Activated CD4-positive, CD25-positive, alpha-beta regulatory T cell treated with anti-CD3 and anti-CD28 coated beads, Interleukin-2, amount 50 U/mL, for 16 hours (primary cell): ENCODE results near the gene ADPRH.
"Not testable (repeated sequence)": the region's sequence is repeated elsewhere in the genome, so short reads cannot be mapped to it uniquely, and the experiment has no call there.

ENCODE experiments used
- DNase-seq: peaks from one replicate; pipeline ENCODE4 v3.0.0-alpha.2; 2020; ENCODE audit warnings: low read depth, low spot score

Gene ADPRH

DNA sequence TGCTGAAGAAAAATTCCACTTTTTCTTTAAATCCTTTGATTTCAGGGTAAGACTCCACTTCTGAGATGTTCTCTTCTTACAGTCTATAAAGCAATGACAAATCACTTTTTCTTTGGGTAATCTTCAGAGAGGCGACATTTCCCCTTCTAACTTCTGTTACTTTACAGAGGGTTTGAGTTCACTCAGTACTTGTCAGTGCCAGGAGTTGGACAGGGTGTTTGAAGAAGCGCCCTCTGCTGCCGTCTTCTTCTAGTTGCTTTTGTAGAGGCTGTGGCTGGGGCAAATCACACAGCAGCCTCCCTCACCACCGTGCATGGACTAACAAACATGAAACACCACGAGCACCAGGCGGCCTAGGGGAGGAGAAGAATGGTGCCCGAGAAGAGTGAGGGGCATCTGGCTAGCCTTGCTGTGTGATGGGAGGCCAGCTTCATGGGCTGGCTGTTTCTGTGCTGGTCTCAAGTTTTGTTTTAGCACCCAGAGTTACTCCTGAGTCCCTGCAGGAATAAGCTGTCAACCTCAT lies 19.8 kb upstream of the ADPRH start, which contains the start of gene CD80:
CD80 (minus strand) TSS at position 174 of the 523 bp plus-strand sequence. CDS start 1,886 bp downstream, outside the sequence.
- DNase-seq: peak; percentile 48

DNA sequence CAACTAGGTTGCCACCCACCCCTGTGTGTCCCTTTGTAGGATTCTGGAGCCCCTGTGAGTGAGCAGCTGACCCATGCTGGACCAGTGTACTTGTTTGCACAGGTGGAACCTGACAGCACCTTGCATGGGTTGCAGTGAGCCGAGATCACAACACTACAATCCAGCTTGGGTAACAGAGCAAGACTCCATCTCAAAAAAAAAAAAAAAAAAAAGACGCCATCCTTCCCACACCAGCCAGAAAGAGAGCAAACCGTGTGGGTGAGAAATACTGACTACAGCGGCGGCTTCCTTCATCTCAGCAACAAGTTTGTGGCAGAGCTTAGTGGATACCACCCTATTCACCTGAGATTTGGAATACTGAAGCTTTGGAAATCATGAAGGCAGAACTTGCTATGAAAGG lies 19.1 kb upstream of the ADPRH start:
- DNase-seq: no peak

DNA sequence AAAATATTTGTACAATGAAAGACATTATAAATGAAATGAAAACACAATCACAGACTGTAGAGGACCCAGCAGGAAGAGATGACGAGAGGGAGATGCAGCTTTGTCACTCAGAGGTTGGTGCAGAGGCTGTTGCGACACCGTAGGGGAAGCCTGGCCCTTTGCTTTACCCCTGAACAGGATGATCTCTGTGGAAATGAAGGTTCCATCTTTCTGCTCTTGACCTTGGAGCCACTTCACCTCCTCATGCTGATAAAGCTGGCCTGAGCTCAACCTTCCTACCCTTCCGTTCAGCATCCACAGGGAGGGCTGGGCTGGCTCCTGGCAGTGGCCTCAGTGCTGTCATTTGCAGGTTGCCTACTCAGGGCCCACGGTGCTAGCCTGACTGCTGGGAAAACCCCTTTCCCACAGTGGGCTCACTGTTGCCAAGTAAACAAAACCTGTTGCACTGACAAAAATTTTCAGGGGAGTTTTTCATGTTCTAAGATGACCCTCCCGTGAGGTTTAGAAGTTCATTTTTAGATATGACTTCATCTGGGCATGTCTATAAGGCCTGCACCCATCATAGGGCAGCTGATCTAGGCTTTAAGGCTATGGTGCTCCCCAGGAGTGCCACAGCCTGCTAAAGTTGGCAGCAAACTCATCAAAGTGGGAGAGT lies 16.9 kb upstream of the ADPRH start:
- no peak for DNase-seq

DNA sequence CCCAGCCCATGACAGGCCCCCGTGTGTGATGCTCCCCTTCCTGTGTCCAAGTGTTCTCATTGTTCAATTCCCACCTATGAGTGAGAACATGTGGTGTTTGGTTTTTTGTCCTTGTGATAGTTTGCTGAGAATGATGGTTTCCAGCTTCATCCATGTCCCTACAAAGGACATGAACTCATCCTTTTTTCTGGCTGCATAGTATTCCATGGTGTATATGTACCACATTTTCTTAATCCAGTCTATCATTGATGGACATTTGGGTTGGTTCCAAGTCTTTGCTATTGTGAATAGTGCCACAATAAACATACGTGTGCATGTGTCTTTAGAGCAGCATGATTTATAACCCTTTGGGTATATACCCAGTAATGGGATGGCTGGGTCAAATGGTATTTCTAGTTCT lies 16.0 kb upstream of the ADPRH start:
- not testable (repeated sequence) for DNase-seq

DNA sequence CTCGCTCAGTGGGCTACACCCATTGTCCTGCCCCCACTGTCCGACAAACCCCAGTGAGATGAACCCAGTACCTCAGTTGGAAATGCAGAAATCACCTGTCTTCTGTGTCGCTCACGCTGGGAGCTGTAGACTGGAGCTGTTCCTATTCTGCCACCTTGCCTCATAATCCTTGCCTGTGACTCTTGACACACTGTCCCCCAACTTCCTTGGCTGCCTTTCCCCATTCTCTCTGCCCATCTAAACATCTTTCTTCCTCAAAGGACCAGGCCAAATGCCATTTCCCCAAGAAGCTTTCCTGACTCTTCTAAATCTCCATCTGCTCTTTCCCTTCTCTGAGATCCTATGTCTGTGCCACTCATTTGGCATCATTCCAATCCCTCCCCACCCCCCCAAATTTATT lies 10.1 kb upstream of the ADPRH start:
- DNase-seq: no peak

DNA sequence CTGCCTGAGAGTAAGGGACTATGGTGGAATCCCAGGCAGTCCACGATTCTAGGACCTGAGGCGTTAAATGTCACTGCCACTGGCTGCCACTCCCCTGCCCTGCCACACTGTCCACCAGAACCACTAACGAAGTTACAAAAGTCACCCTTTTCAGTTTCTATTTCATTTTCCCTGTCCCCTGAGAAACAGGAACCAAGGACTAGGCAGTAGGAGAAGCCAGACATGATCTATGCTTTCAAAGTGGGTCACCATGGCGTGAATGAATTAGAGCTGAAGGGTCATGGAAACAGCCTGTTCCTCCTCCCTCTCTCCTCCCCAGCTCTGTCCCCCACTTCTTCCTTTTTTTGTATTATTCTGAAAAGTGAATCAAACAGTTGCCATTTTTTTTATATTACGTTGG lies 9.1 kb upstream of the ADPRH start:
- no peak for DNase-seq

DNA sequence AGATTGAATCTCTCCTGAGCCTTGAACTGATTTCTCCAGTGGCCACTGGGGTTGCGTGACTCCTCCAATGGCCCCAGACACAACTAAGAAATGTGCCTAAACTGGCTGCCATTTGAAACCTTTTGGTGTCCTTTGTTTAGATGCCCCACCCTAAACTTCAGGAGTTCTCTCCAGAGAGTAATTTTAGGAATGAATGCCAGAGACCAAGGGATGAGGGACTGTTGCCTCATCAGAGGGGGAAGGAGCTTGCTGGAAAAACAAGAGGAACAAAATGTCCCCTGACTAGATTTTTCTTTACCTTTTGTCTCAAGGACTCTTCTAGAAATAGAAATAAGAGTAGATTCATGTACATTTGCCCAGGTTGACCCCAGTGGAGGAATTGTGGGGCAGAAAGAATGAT lies 8.1 kb upstream of the ADPRH start:
- no peak for DNase-seq

DNA sequence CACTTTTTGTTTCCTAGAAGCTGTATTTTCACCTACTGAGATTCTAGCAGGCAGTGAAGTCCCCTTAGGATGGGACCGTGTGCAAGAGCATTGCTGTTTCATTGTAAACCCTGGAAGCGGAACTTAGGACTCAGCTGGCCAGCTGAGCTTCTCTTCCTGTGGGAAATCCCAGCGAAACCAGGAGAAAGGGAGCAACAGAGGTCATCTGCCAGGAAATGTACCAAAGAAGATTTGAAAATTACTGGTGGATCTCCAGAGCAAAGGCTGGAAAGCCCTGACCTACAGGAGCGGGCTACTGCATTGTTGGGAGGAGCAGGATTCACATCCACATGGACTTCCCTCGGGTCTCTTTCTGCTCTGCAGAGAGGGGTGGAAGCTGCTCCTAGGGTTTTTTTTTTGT lies 7.6 kb upstream of the ADPRH start:
- no peak for DNase-seq

DNA sequence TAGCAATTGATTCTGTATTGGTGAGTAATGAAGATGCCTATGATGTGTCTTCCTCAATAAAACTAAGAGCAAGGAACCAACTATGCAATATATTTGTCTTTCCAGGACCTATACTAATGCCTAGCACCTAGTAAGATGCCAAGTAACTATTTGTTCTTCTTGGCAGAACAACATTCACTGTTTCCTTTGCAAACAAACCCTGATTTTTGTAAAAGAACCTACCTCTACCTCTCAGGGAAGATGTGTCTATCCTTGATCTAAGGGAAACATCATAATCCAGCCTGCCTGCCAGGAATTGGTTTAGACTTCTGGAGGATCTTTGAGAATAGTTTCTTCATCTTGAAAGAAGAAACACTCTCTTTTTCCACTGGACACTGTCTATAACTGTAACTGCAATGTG lies 3.8 kb upstream of the ADPRH start:
- DNase-seq: no peak

DNA sequence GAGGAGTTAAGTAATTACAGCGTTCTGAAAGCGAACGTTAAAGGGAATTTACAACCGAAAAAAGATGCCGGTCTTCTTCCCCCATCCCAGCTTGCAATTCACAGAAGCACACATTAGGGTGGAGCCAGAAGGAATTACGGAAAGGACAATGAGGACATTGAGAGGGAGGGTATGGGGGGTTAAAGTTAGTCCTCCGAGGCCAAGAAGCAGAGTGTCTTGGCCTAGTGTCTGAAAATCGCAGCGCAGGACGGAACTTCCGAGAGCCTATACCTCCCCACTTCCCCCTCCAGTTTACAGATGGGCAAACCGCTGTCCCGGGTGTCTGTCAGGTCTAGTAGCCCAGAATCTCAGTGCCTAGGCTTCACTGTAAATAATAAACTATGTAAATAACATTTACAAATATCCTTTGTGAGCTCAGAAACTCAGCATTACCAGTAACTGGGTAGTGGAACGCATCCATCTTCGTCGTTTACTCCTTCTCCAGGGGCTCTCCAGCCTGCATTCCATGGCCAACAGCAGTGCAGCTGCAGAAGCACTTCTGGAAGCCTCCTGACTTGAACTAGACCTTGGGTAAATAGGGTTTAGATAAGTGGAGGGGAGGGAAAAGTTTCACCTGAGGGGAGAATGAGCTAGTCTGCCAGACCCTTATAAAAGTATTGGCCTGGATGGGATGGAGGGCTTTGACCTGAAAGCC lies 922 bp downstream of the ADPRH start:
- DNase-seq: no peak

DNA sequence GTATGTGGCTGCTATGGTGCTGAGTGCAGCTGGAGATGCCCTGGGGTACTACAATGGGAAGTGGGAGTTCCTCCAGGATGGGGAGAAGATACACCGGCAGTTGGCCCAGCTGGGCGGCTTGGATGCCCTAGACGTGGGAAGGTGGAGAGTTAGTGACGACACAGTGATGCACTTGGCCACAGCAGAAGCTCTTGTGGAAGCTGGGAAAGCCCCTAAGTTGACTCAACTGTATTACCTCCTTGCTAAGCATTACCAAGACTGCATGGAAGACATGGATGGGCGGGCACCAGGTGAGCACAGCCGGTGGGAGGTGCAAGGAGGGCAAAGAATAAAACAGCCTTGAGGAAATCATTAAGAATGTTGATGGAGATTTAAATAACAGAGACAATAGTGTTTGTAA lies 2.9 kb downstream of the ADPRH start:
- no peak for DNase-seq

DNA sequence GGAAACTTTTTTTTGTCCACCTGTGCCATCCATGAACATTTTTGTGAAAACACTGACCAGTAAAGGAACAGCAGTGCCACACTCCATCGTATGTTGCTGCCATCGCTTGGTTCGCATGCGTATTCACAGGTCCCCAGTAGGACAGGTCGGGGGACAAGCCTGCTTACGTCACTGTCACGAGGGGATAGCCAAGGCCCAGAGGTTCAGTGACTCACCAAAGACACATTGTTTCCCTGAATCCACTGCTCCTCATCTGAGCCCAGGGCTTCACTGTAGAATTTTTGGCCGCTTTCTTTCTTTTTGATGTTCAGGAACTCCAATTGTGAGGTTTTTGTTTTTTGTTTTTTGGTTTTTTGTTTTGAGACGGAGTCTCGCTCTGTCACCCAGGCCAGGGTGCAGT lies 5.9 kb downstream of the ADPRH start:
- DNase-seq: no peak

DNA sequence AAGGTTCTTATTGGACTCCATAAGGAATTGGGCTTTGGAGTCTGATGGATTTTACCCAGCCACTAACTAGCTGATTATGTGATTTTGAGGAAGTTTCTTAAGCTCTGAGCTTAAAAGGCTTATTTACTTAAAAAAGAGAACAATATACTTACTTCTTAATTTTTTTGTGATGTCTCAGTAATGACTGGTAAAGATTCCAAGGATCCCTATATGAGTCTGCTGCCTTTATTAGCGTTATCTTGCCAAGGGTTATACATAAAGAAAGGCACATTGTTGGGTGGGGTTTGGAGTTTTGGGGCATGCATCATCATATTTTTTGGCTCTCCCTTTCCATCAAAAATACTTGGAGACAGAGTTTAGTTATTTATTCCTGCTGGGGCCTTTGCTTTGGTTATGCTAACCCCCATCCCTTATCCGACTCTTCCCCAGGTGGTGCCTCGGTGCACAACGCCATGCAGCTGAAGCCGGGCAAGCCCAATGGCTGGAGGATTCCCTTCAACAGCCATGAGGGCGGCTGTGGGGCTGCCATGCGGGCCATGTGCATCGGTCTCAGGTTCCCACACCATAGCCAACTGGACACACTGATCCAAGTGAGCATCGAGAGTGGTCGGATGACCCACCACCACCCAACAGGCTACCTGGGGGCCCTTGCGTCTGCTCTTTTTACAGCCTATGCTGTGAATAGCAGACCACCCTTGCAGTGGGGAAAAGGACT lies 6.7 kb downstream of the ADPRH start:
- DNase-seq: no peak

DNA sequence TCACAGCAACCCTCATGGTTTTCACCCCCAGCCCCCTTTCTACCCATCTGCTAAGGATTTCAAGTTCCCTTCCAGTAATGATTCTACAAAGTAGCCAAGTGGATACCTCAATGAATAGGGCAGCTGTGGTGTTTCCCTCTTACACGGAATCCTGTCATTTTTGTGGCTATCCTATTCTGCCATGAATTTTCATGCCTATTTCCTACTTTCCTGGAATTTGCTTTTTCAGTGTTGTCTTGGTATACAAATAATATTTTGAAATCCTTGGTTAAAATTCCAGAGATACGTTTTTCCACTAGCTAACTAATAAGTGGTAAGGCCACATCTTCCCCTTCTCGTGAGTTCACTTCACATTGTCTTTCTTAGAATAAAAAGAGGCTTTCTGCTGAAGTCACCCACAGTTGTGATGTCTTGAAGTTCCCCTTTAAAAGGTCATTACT lies 7.5 kb downstream of the ADPRH start:
- no peak for DNase-seq

DNA sequence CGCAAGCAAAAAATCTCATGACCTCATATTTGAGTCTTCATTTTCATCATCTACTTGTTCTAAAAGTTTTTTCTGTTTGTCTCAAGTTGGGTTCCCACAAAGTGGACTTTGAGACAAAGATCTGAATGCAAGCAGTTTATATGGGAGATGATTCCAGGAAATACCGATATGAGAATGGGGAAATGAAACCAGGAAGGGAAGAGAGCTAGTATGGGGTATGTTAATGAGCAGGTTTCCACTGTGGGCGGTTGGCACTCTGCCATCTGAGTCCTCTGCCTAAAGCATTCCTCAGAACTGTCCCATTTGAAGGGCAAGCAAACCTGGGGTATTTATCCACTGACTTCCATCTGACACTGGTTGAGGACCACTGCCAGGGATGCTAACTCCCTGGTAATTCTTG lies 8.8 kb downstream of the ADPRH start:
- no peak for DNase-seq

DNA sequence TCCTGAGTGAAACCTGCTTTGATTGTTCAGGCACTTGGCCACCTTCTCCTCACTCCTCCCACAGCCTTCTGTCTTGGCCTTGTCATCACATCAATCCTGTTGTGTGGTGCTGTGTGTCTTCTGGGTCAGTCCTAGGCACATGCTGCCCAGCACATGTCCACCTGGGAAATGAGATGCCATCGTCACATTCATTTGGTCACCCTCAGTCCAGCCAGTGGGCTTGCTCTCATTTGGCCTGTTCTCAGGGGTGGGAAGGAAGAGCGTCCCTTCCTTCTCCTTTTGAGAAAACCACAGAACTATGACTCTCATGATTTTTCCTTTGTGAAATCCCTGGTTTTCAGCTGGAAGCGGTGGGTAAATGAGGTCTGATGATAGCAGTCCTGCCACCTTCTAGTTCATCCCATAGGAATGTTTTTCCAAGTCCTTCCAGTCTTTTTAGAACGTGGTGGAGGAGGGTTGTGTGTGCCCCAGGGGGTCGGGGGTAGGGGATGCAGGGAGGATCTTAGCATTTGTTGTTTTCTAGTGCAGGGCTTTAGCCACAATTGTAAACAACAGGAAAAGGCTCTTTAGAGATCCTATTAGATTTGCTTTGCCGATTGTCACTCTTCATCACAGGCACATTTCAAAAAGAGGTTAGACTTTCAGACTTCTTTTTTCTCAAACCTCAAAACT lies 9.9 kb downstream of the ADPRH start:
- no peak for DNase-seq

DNA sequence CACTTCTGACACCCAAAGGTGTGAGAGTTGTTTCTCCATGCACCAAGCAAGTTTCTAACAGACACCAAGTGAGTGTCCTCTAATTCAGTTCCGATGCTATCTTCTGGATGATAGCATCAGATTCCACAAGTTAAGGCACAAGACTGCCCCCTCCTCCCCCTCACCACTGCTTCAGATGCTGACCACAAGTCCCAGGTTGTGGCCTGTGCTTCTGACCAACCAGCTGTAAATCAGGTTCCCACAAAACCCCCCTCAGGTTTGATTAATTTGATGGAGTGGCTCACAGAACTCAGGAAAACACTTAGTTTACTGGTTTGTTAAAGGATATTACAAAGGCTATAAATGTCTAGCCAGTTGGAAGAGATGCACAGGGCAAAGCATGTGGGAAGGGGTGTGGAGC lies 11.4 kb downstream of the ADPRH start:
- no peak for DNase-seq

DNA sequence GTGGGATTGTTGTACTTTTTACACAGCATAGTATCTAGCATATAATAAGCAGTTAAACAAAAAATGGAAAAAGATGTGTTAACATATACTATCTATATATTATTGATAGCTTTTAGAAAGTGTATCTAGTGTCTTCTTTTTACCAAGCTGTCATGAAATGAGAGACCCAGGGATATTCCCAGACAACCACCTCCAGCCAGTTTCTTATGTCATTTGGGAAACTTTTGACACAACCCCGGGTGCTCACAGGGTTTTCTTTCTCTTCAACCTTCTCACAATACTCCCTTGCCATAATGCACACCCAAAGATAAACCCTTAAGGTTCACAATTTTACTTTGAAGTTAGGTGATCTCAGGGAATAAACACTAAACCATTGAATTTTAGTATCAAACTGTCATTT lies 13.6 kb downstream of the ADPRH start:
- no peak for DNase-seq

DNA sequence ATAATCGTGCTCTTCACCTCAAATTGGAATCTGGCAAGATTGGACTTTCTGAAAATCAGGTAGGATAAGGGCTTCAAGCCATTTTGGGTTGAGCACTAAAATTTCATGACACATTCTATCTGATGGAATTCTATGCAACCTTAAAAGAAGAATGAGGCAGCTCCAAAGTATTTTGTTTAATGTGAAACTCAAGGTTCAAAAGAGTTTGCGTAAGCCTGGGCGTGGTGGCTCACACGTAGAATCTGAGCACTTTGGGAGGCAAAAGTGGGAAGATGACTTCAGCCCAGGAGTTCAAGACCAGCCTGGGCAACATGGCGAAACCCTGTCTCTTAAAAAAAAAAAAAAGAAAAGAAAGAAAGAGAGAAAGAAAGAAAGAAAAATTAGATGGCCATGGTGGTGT lies 14.8 kb downstream of the ADPRH start:
- no peak for DNase-seq

DNA sequence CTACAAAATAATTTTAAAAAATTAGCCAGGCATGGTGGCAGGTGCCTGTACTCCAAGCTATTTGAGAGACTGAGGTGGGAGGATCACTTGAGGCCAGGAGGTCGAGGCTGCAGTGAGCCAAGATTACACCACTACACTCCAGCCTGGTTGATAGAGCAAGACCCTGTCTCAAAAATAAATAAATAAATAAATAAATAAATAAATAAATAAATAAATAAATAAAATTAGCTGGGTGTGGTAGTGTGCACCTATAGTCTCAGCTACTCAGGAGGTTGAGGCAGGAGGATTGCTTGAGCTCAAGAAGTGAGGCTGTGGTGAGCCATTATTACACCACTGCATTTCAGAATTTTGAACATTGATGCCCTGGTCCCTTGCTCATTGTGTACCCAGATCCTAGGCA lies 15.6 kb downstream of the ADPRH start:
- not testable (repeated sequence) for DNase-seq

DNA sequence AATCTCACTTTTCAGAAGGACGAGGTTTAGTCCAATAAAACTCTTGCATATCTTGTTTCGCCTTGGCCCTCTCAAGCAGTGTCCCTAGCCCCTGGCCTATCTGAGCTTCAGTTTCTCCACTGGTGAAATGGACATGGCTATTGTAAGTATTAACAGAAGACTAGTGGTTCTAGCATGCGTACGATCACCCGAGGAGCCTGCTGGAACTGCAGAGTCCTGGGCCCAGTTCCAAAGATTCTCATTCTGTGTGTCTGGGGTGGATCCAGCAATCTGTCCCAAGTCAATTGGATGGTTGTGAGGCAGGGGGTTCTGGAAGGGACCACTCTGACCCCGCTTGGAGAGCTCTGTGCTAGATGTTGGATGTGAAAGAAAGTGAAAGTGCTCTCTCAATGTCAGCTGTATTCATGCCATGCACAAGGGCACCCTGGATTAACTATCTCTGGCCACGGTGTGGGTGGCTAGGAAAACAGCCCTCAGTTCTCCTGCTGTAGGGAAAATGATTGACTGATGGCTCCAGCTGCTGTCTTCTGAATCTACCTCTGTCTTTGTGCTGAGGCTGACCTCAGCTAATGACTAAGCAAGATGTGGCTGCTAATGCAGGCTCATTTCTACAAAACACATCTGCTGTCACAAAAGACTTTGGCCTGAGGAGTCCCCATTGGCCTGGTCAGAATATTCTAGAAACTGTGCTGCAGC lies 16.5 kb downstream of the ADPRH start:
- no peak for DNase-seq
